ENCODE data around the gene CCDC34.
A peak's percentile ranks its signal among the peaks of the same experiment; 100 is the strongest.

The CCDC34 gene

GRCh38 chr11:27290261-27291050 lies 72.6 kb downstream of the CCDC34 start:
- DNase-seq, result peak; percentile 81
